SK-N-SH (cell line): ENCODE measurements around the gene ZNF780B. TPM values are rescaled to one million over a fixed set of nuclear protein-coding genes. Genes with fewer than 3 reads are reported as not detected.

Experiments
- CTCF ChIA-PET: fragments of 300-600, 350-600 bp; formaldehyde crosslinking; extraction: SDS; loops from one replicate; lab custom pipeline; 2021; lab: Yijun Ruan, JAX
- POLR2A ChIA-PET: fragments of 350-600 bp; sonication (Branson Sonifier 250); formaldehyde crosslinking; extraction: SDS; loops from one replicate; lab custom pipeline; 2020; ENCODE audit warnings: antibody characterized with exemption, inconsistent platforms; lab: Yijun Ruan, JAX
- DNase-seq: peaks from one replicate; pipeline ENCODE4 v3.0.0; 2012
- H2AFZ ChIP-seq: fragments of 200-600 bp; sonication (generic); 2 replicates; pipeline ENCODE4 v1.8.1; 2016; ENCODE audit warnings: antibody characterized with exemption, mild to moderate bottlenecking, low read depth
- H3F3A ChIP-seq: fragments of 200-600 bp; sonication (generic); replicated peaks from 2 replicates; pipeline ENCODE3; 2016; ENCODE audit warnings: antibody characterized with exemption, mild to moderate bottlenecking; ENCODE audit not compliant: insufficient read depth
- H3K27ac ChIP-seq, 2 experiments: fragments of 200-500 bp in 1 of 2; fragments of 200-600 bp in 1 of 2; sonication (Bioruptor generic) in 1 of 2; sonication (generic), shearing (Covaris generic) in 1 of 2; 2 replicates each; pipeline versions ENCODE4 v1.5.1 to v1.6.1; 2014 to 2016; ENCODE audit warnings: low read depth in 2 of 2, inconsistent platforms in 1 of 2, low read length in 1 of 2, mild to moderate bottlenecking in 1 of 2, mixed read lengths in 1 of 2
- H3K27me3 ChIP-seq: fragments of 200-600 bp; sonication (generic), shearing (Covaris generic); 2 replicates; pipeline ENCODE4 v1.6.1; 2016; ENCODE audit warnings: mixed run types; ENCODE audit not compliant: insufficient read depth
- H3K36me3 ChIP-seq, 2 experiments: fragments of 200-500 bp in 1 of 2; fragments of 200-600 bp in 1 of 2; sonication (Bioruptor generic) in 1 of 2; sonication (generic) in 1 of 2; replicated peaks in 1 of 2; 2 replicates each; pipeline versions ENCODE3 to v1.5.1; 2014 to 2016; ENCODE audit warnings: low read length in 1 of 2, mild to moderate bottlenecking in 1 of 2; ENCODE audit not compliant: insufficient read depth in 2 of 2, control insufficient read depth in 1 of 2
- H3K4me1 ChIP-seq, 2 experiments: fragments of 200-500 bp in 1 of 2; fragments of 200-600 bp in 1 of 2; sonication (Bioruptor generic) in 1 of 2; sonication (generic), shearing (Covaris generic) in 1 of 2; 2 replicates each; pipeline versions ENCODE4 v1.5.1 to v1.6.1; 2014 to 2016; ENCODE audit warnings: low read depth in 1 of 2, low read length in 1 of 2, mixed run types in 1 of 2; ENCODE audit not compliant: insufficient read depth in 2 of 2, control insufficient read depth in 1 of 2
- H3K4me2 ChIP-seq: fragments of 200-600 bp; sonication (generic), shearing (Covaris generic); 2 replicates; pipeline ENCODE4 v1.6.1; 2017; ENCODE audit warnings: mixed run types
- H3K4me3 ChIP-seq, 2 experiments: fragments of 200-500 bp in 1 of 2; fragments of 200-600 bp in 1 of 2; sonication (Bioruptor generic) in 1 of 2; sonication (generic), shearing (Covaris generic) in 1 of 2; 2 replicates each; pipeline versions ENCODE4 v1.5.1 to v1.8.1; 2014 to 2016; ENCODE audit warnings: low read depth in 2 of 2, inconsistent platforms in 1 of 2, low read length in 1 of 2, mild to moderate bottlenecking in 1 of 2, mixed read lengths in 1 of 2, moderate library complexity in 1 of 2
- H3K79me2 ChIP-seq: fragments of 200-600 bp; sonication (generic); 2 replicates; pipeline ENCODE4 v1.8.1; 2017; ENCODE audit warnings: mild to moderate bottlenecking; ENCODE audit not compliant: insufficient read depth
- H3K9ac ChIP-seq: fragments of 200-600 bp; sonication (generic); 2 replicates; pipeline ENCODE4 v1.6.1; 2017; ENCODE audit warnings: mixed run types
- H3K9me2 ChIP-seq: fragments of 200-600 bp; sonication (generic); 2 replicates; pipeline ENCODE4 v1.6.1; 2017; ENCODE audit warnings: mixed run types
- H3K9me3 ChIP-seq: fragments of 200-600 bp; sonication (generic); 2 replicates; pipeline ENCODE4 v1.6.1; 2017; ENCODE audit warnings: mixed run types, mild to moderate bottlenecking, moderate library complexity
- H4K20me1 ChIP-seq: fragments of 200-600 bp; sonication (generic); 2 replicates; pipeline ENCODE4 v1.6.1; 2017; ENCODE audit warnings: mild to moderate bottlenecking, mixed run types; ENCODE audit not compliant: insufficient read depth
- CHD2 ChIP-seq: fragments of 150-350 bp; IDR thresholded peaks from 2 replicates; pipeline ENCODE4 v1.6.1; 2018; ENCODE audit warnings: low read length; ENCODE audit not compliant: partially characterized antibody
- ELF1 ChIP-seq: IDR thresholded peaks from 2 replicates; pipeline ENCODE4 v1.4.0; 2012
- EZH2phosphoT487 ChIP-seq: fragments of 200-600 bp; sonication (generic); IDR thresholded peaks from 2 replicates; pipeline ENCODE4 v1.6.1; 2017; ENCODE audit warnings: low read depth, mixed run types, mild to moderate bottlenecking, antibody characterized with exemption, moderate library complexity, borderline replicate concordance
- FOXM1 ChIP-seq: IDR thresholded peaks from 2 replicates; pipeline ENCODE4 v1.4.0; 2012; ENCODE audit warnings: low read depth, mild to moderate bottlenecking
- GABPA ChIP-seq: IDR thresholded peaks from 2 replicates; pipeline ENCODE4 v1.4.0; 2012; ENCODE audit warnings: low read depth, mild to moderate bottlenecking
- GATA2 ChIP-seq: sonication (generic); formaldehyde crosslinking; IDR thresholded peaks from 2 replicates; pipeline ENCODE4 v1.5.0; 2020; ENCODE audit warnings: mild to moderate bottlenecking, missing genetic modification reagents
- JUND ChIP-seq: IDR thresholded peaks from 2 replicates; pipeline ENCODE4 v1.4.0; 2012
- MEF2A ChIP-seq: IDR thresholded peaks from 2 replicates; pipeline ENCODE4 v1.4.0; 2012; ENCODE audit warnings: low read depth, borderline replicate concordance
- RCOR1 ChIP-seq: fragments of 150-350 bp; IDR thresholded peaks from 2 replicates; pipeline ENCODE4 v1.6.1; 2017; ENCODE audit warnings: antibody characterized with exemption, low read length
- RFX5 ChIP-seq: IDR thresholded peaks from 2 replicates; pipeline ENCODE4 v1.6.1; 2012; ENCODE audit warnings: mild to moderate bottlenecking, improper control_type of control experiment, low read length
- SIN3A ChIP-seq: IDR thresholded peaks from 2 replicates; pipeline ENCODE4 v1.6.1; 2012; ENCODE audit warnings: low read depth, mild to moderate bottlenecking, low read length, moderate library complexity, borderline replicate concordance
- SMC3 ChIP-seq: IDR thresholded peaks from 2 replicates; pipeline ENCODE4 v1.6.1; 2012; ENCODE audit warnings: low read depth, low read length, improper control_type of control experiment
- TEAD4 ChIP-seq: IDR thresholded peaks from 2 replicates; pipeline ENCODE4 v1.4.0; 2012; ENCODE audit warnings: mild to moderate bottlenecking, borderline replicate concordance; ENCODE audit not compliant: insufficient read depth
- USF1 ChIP-seq: IDR thresholded peaks from 2 replicates; pipeline ENCODE4 v1.4.0; 2012; ENCODE audit warnings: low read depth, borderline replicate concordance
- USF2 ChIP-seq: fragments of 150-350 bp; IDR thresholded peaks from 2 replicates; pipeline ENCODE4 v1.6.1; 2017; ENCODE audit warnings: antibody characterized with exemption, low read length, low read depth, borderline replicate concordance
- WGBS: methylation state at CpG from one replicate; pipeline ENCODE4 v1.1.6; 2017; ENCODE audit warnings: low lambda C conversion rate; 5-methylcytosine and 5-hydroxymethylcytosine counted together
- polyA plus RNA-seq, 3 experiments: library from polyadenylated mRNA; depleted of rRNA; stranded (reverse); fragments of >200 nt; gene quantifications; 2 replicates each; pipeline ENCODE4 v1.2.3, GENCODE V29; 2012
- TF ChIP-seq, protein P1 (sequence below): IDR thresholded peaks from 2 replicates; pipeline ENCODE4 v1.4.0; 2012; ENCODE audit warnings: low read depth
- TF ChIP-seq, protein P2 (sequence below): IDR thresholded peaks from 2 replicates; pipeline ENCODE4 v1.6.1; 2012; ENCODE audit warnings: mild to moderate bottlenecking, low read depth, low read length, moderate library complexity

Gene ZNF780B
- polyA plus RNA-seq, 1 of the 3 experiments (the other 2 are of a cell fraction) = 7.0 TPM

GRCh38 chr19:40101813-40102212 lies 45.8 kb upstream of the ZNF780B start:
- no peaks in the 10 kb centered on the region for H3K9me3 ChIP-seq
- H3K36me3 ChIP-seq = no peaks in the 10 kb centered on the region
- H3K27me3 ChIP-seq = no peaks in the 10 kb centered on the region
- no peak for DNase-seq
- POLR2A ChIA-PET = no interaction called here
- TF ChIP-seq TEAD4 (no peak), EZH2phosphoT487 (no peak)
- TF ChIP-seq, all 33 proteins: peak for 0
- CTCF ChIA-PET = interaction anchor here (1.3 kb wide), 1 partner anchor 11 kb away, joined by 3 read pairs; no protein-coding TSS in a partner anchor
- H3K4me3 ChIP-seq = no peak overlapping the region
- H3K4me2 ChIP-seq = no peak overlapping the region
- H2AFZ ChIP-seq = no peak overlapping the region
- no peak overlapping the region for H3K9ac ChIP-seq
- no peak overlapping the region for H3K27ac ChIP-seq
- H3K4me1 ChIP-seq = no peaks in the 10 kb centered on the region
- H3F3A ChIP-seq = no peaks in the 10 kb centered on the region
- H4K20me1 ChIP-seq = no peaks in the 10 kb centered on the region
- no peaks in the 10 kb centered on the region for H3K9me2 ChIP-seq
- no peaks in the 10 kb centered on the region for H3K79me2 ChIP-seq
- WGBS = 2% methylated on average over 1 of the region's 1 CpG

DNA sequence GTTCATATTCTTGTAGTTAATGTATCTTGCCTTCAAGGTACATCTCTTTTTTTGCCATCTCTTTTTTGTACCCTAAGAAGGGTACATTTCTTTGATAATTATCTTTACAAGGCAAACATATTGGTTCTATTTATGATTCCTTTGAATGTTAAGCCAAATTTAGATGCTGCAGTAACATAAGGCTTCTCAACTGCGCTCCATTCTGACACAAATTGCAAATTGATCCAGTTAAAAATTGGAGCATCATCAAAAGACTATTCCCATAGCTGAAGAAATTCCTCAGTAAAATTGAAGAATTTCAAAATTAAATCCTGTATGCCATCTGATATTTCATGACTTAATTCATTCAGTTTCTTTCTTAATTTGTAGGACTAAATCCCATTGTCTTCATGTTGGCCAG lies 37.4 kb upstream of the ZNF780B start:
- Histone ChIP-seq H3K36me3 (no peaks in the 10 kb centered on the region), H3K9me2 (no peaks in the 10 kb centered on the region), H3K4me1 (peaks cover 0 to 4% of the 10 kb centered on the region in 2 experiments; a peak in 2 of 4 replicates), H3K9ac (no peak overlapping the region), H3K9me3 (no peaks in the 10 kb centered on the region), H2AFZ (no peak overlapping the region), H3K4me2 (no peak overlapping the region), H3K27ac (no peak overlapping the region), H3K79me2 (peaks cover 19% of the 10 kb centered on the region; the same call in 1 of the 2 replicates), H3F3A (no peaks in the 10 kb centered on the region), H3K27me3 (no peaks in the 10 kb centered on the region), H4K20me1 (no peaks in the 10 kb centered on the region), H3K4me3 (no peak overlapping the region)
- 62% methylated on average over 1 of the region's 1 CpG for WGBS
- POLR2A ChIA-PET = no interaction called here
- no peak for TF ChIP-seq FOXM1
- TF ChIP-seq SMC3 = no peak
- TF ChIP-seq JUND = no peak
- no peak for TF ChIP-seq MEF2A
- no peak for TF ChIP-seq GATA2 (CRISPR knock-in tag)
- TF ChIP-seq, protein P1, sequence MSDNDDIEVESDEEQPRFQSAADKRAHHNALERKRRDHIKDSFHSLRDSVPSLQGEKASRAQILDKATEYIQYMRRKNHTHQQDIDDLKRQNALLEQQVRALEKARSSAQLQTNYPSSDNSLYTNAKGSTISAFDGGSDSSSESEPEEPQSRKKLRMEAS = no peak
- TF ChIP-seq USF1 = no peak
- no peak for TF ChIP-seq CHD2
- no peak for TF ChIP-seq TEAD4
- TF ChIP-seq, protein P2, sequence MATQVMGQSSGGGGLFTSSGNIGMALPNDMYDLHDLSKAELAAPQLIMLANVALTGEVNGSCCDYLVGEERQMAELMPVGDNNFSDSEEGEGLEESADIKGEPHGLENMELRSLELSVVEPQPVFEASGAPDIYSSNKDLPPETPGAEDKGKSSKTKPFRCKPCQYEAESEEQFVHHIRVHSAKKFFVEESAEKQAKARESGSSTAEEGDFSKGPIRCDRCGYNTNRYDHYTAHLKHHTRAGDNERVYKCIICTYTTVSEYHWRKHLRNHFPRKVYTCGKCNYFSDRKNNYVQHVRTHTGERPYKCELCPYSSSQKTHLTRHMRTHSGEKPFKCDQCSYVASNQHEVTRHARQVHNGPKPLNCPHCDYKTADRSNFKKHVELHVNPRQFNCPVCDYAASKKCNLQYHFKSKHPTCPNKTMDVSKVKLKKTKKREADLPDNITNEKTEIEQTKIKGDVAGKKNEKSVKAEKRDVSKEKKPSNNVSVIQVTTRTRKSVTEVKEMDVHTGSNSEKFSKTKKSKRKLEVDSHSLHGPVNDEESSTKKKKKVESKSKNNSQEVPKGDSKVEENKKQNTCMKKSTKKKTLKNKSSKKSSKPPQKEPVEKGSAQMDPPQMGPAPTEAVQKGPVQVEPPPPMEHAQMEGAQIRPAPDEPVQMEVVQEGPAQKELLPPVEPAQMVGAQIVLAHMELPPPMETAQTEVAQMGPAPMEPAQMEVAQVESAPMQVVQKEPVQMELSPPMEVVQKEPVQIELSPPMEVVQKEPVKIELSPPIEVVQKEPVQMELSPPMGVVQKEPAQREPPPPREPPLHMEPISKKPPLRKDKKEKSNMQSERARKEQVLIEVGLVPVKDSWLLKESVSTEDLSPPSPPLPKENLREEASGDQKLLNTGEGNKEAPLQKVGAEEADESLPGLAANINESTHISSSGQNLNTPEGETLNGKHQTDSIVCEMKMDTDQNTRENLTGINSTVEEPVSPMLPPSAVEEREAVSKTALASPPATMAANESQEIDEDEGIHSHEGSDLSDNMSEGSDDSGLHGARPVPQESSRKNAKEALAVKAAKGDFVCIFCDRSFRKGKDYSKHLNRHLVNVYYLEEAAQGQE = no peak
- no peak for TF ChIP-seq RFX5
- TF ChIP-seq RCOR1 = no peak
- no peak for TF ChIP-seq GABPA
- no peak for TF ChIP-seq ELF1
- TF ChIP-seq SIN3A = no peak
- no peak for TF ChIP-seq USF2
- CTCF ChIA-PET = interaction anchor here (1.0 kb wide), 1 partner anchor 249 kb away, joined by 3 read pairs; no protein-coding TSS in a partner anchor
- no peak for DNase-seq
